Activated naive CD4-positive, alpha-beta T cell treated with anti-CD3 and anti-CD28 coated beads for 36 hours (primary cell): Measurements from ENCODE around the gene PKNOX1. TPM values are rescaled to one million over a fixed set of nuclear protein-coding genes. Genes with fewer than 3 reads are reported as not detected.
"Not testable (repeated sequence)": the region's sequence is repeated elsewhere in the genome, so short reads cannot be mapped to it uniquely, and the experiment has no call there.

Experiments used
- CTCF ChIA-PET: fragments of 350-600 bp; sonication (Branson Sonifier 250); formaldehyde crosslinking; loops from one replicate; lab custom pipeline; 2021; ENCODE audit warnings: antibody characterized with exemption; lab: Charles Lee
- DNase-seq: peaks from one replicate; pipeline ENCODE4 v3.0.0-alpha.2; 2020
- H3K27ac Mint-ChIP-seq: one replicate; pipeline ENCODE4 v1.8.0; 2021; ENCODE audit warnings: mild to moderate bottlenecking, mixed read lengths
- H3K27me3 Mint-ChIP-seq: one replicate; pipeline ENCODE4 v1.8.0; 2021; ENCODE audit warnings: low read depth, mixed read lengths
- H3K36me3 Mint-ChIP-seq: one replicate; pipeline ENCODE4 v1.8.0; 2021; ENCODE audit warnings: low read depth, mixed read lengths
- H3K4me1 Mint-ChIP-seq: one replicate; pipeline ENCODE4 v1.8.0; 2021; ENCODE audit warnings: low read depth, mixed read lengths
- H3K4me3 Mint-ChIP-seq: one replicate; pipeline ENCODE4 v1.8.0; 2021; ENCODE audit warnings: mild to moderate bottlenecking, moderate library complexity, mixed read lengths
- H3K9me3 Mint-ChIP-seq: one replicate; pipeline ENCODE4 v1.8.0; 2021; ENCODE audit warnings: mixed read lengths
- intact Hi-C: fragments of 100-400 bp; cut with micrococcal nuclease; formaldehyde crosslinking; loops from one replicate; pipeline ENCODE4 v1.15.1; 2023
- total RNA-seq, 2 experiments: library from RNA; stranded (reverse); gene quantifications; one replicate each; pipeline ENCODE4 v1.2.3, GENCODE V29; 2021

The PKNOX1 gene
- total RNA-seq, 2 experiments from 2014 or later: 15.1 to 17.6 TPM

GRCh38 chr21:43036889-43037288 lies 62.5 kb downstream of the PKNOX1 start:
- H3K27me3 Mint-ChIP-seq, DNase-seq, H3K4me3 Mint-ChIP-seq, H3K9me3 Mint-ChIP-seq, intact Hi-C loops, H3K27ac Mint-ChIP-seq, H3K4me1 Mint-ChIP-seq, CTCF ChIA-PET, H3K36me3 Mint-ChIP-seq: not testable (repeated sequence)

GRCh38 chr21:43037918-43038658 lies 63.7 kb downstream of the PKNOX1 start:
- CTCF ChIA-PET, intact Hi-C loops, H3K4me1 Mint-ChIP-seq, H3K9me3 Mint-ChIP-seq, H3K36me3 Mint-ChIP-seq, H3K27ac Mint-ChIP-seq, H3K27me3 Mint-ChIP-seq, DNase-seq, H3K4me3 Mint-ChIP-seq: not testable (repeated sequence)

GRCh38 chr21:43038659-43039044 lies 64.3 kb downstream of the PKNOX1 start:
- CTCF ChIA-PET, intact Hi-C loops, DNase-seq, H3K27me3 Mint-ChIP-seq, H3K4me1 Mint-ChIP-seq, H3K4me3 Mint-ChIP-seq, H3K9me3 Mint-ChIP-seq, H3K36me3 Mint-ChIP-seq, H3K27ac Mint-ChIP-seq: not testable (repeated sequence)

GRCh38 chr21:43042169-43042568 lies 67.8 kb downstream of the PKNOX1 start:
- CTCF ChIA-PET, H3K36me3 Mint-ChIP-seq, H3K4me3 Mint-ChIP-seq, H3K27me3 Mint-ChIP-seq, H3K9me3 Mint-ChIP-seq, intact Hi-C loops, DNase-seq, H3K27ac Mint-ChIP-seq: not testable (repeated sequence)
- peaks cover 11% of the 10 kb centered on the region for H3K4me1 Mint-ChIP-seq

GRCh38 chr21:43043291-43043690 lies 68.9 kb downstream of the PKNOX1 start:
- H3K27ac Mint-ChIP-seq, CTCF ChIA-PET, DNase-seq, H3K9me3 Mint-ChIP-seq, H3K27me3 Mint-ChIP-seq, intact Hi-C loops, H3K36me3 Mint-ChIP-seq, H3K4me3 Mint-ChIP-seq: not testable (repeated sequence)
- peaks cover 11% of the 10 kb centered on the region for H3K4me1 Mint-ChIP-seq

- peaks cover 11% of the 10 kb centered on the region for H3K4me1 Mint-ChIP-seq
- H3K27me3 Mint-ChIP-seq, H3K36me3 Mint-ChIP-seq, DNase-seq, CTCF ChIA-PET, H3K9me3 Mint-ChIP-seq, H3K27ac Mint-ChIP-seq, H3K4me3 Mint-ChIP-seq, intact Hi-C loops: not testable (repeated sequence)
Observed at GRCh38 chr21:43044547-43044946, 70.2 kb downstream of the PKNOX1 start.

GRCh38 chr21:43045165-43045875 lies 71.0 kb downstream of the PKNOX1 start:
- Mint-ChIP-seq H3K4me1 (peaks cover 11% of the 10 kb centered on the region), H3K27ac (peak overlapping the region; percentile 72), H3K4me3 (peak overlapping the region; percentile 39)
- H3K27me3 Mint-ChIP-seq, H3K9me3 Mint-ChIP-seq, CTCF ChIA-PET, H3K36me3 Mint-ChIP-seq, intact Hi-C loops: not testable (repeated sequence)
- DNase-seq: peak; percentile 9

- intact Hi-C loops, H3K36me3 Mint-ChIP-seq, H3K27me3 Mint-ChIP-seq, H3K9me3 Mint-ChIP-seq, H3K4me3 Mint-ChIP-seq, H3K27ac Mint-ChIP-seq, CTCF ChIA-PET: not testable (repeated sequence)
- H3K4me1 Mint-ChIP-seq: peaks cover 11% of the 10 kb centered on the region
- peak; percentile 10 for DNase-seq
Observed at GRCh38 chr21:43045876-43046821, 71.8 kb downstream of the PKNOX1 start.

- intact Hi-C loops, DNase-seq, H3K4me1 Mint-ChIP-seq, H3K9me3 Mint-ChIP-seq, H3K4me3 Mint-ChIP-seq, H3K27me3 Mint-ChIP-seq, CTCF ChIA-PET, H3K27ac Mint-ChIP-seq, H3K36me3 Mint-ChIP-seq: not testable (repeated sequence)
Observed at GRCh38 chr21:43053112-43053511, 78.8 kb downstream of the PKNOX1 start.

- H3K27ac Mint-ChIP-seq, CTCF ChIA-PET, intact Hi-C loops, DNase-seq, H3K36me3 Mint-ChIP-seq, H3K4me1 Mint-ChIP-seq, H3K4me3 Mint-ChIP-seq, H3K27me3 Mint-ChIP-seq, H3K9me3 Mint-ChIP-seq: not testable (repeated sequence)
Observed at GRCh38 chr21:43062955-43063664, 88.7 kb downstream of the PKNOX1 start.

GRCh38 chr21:43064265-43064917 lies 90.0 kb downstream of the PKNOX1 start:
- H3K27ac Mint-ChIP-seq, H3K9me3 Mint-ChIP-seq, H3K27me3 Mint-ChIP-seq, DNase-seq, H3K4me1 Mint-ChIP-seq, H3K36me3 Mint-ChIP-seq, intact Hi-C loops, H3K4me3 Mint-ChIP-seq, CTCF ChIA-PET: not testable (repeated sequence)
